GM23338 (cell line): ENCODE measurements around the gene ADAMTS17. TPM values are rescaled to one million over a fixed set of nuclear protein-coding genes. Genes with fewer than 3 reads are reported as not detected.

ENCODE experiments used
- ATAC-seq: fragments of 200-7000 bp; cut with Tn5 transposase; 3 replicates; pipeline ENCODE4 v1.9.1; 2020
- DNase-seq: peaks from one replicate; pipeline ENCODE4 v3.0.0-alpha.2; 2015; ENCODE audit warnings: low spot score
- H2AFZ ChIP-seq: fragments of 200-600 bp; sonication (generic); 2 replicates; pipeline ENCODE4 v1.8.0; 2016; ENCODE audit warnings: antibody characterized with exemption, mild to moderate bottlenecking, moderate library complexity
- H3F3A ChIP-seq: fragments of 200-600 bp; sonication (generic); replicated peaks from 2 replicates; pipeline ENCODE4 v1.8.0; 2017; ENCODE audit warnings: antibody characterized with exemption, mixed run types, low read depth
- H3K27ac ChIP-seq: fragments of 200-600 bp; sonication (generic); 2 replicates; pipeline ENCODE4 v1.6.1; 2016; ENCODE audit warnings: low read depth
- H3K27me3 ChIP-seq: fragments of 200-600 bp; sonication (generic); 2 replicates; pipeline ENCODE4 v1.8.0; 2016; ENCODE audit warnings: mild to moderate bottlenecking, mixed run types, moderate library complexity; ENCODE audit not compliant: insufficient read depth
- H3K36me3 ChIP-seq: fragments of 200-600 bp; sonication (generic); 2 replicates; pipeline ENCODE4 v1.8.0; 2016; ENCODE audit warnings: mild to moderate bottlenecking; ENCODE audit not compliant: insufficient read depth
- H3K4me1 ChIP-seq: fragments of 200-600 bp; sonication (generic); 2 replicates; pipeline ENCODE4 v1.8.0; 2016; ENCODE audit warnings: mild to moderate bottlenecking, moderate library complexity; ENCODE audit not compliant: insufficient read depth
- H3K4me2 ChIP-seq: fragments of 200-600 bp; sonication (generic); 2 replicates; pipeline ENCODE4 v1.7.1; 2017; ENCODE audit warnings: mixed run types
- H3K4me3 ChIP-seq: fragments of 200-600 bp; sonication (generic); 2 replicates; pipeline ENCODE4 v1.6.1; 2016; ENCODE audit warnings: mixed run types
- H3K79me2 ChIP-seq: fragments of 200-600 bp; sonication (generic); replicated peaks from 2 replicates; pipeline ENCODE4 v1.8.0; 2017; ENCODE audit warnings: mild to moderate bottlenecking; ENCODE audit not compliant: insufficient read depth
- H3K9me2 ChIP-seq: fragments of 200-600 bp; sonication (generic); 2 replicates; pipeline ENCODE4 v1.8.0; 2017; ENCODE audit not compliant: insufficient read depth
- H4K20me1 ChIP-seq: fragments of 200-600 bp; sonication (generic); replicated peaks from 2 replicates; pipeline ENCODE4 v1.8.0; 2017; ENCODE audit warnings: mild to moderate bottlenecking; ENCODE audit not compliant: insufficient read depth
- H3K27ac Mint-ChIP-seq: 2 replicates; pipeline ENCODE4 v1.8.0; 2020; ENCODE audit warnings: inconsistent platforms, mild to moderate bottlenecking, moderate library complexity, mixed read lengths
- H3K27me3 Mint-ChIP-seq: 3 replicates; pipeline ENCODE4 v1.8.0; 2022; ENCODE audit warnings: low read depth, mild to moderate bottlenecking, moderate library complexity, mixed read lengths, inconsistent platforms; ENCODE audit not compliant: insufficient read depth, poor library complexity
- H3K36me3 Mint-ChIP-seq: 3 replicates; pipeline ENCODE4 v1.8.0; 2021; ENCODE audit warnings: low read depth, mild to moderate bottlenecking, inconsistent platforms, moderate library complexity, mixed read lengths
- H3K4me1 Mint-ChIP-seq: 3 replicates; pipeline ENCODE4 v1.8.0; 2020; ENCODE audit warnings: mild to moderate bottlenecking, inconsistent platforms, mixed read lengths
- H3K4me3 Mint-ChIP-seq: 3 replicates; pipeline ENCODE4 v1.8.0; 2021; ENCODE audit warnings: moderate library complexity, mild to moderate bottlenecking, inconsistent platforms, mixed read lengths
- H3K9me3 Mint-ChIP-seq: 3 replicates; pipeline ENCODE4 v1.8.0; 2020; ENCODE audit warnings: moderate library complexity, mild to moderate bottlenecking, inconsistent platforms, mixed read lengths
- CREB1 ChIP-seq: fragments of 250-450 bp; sonication (Bioruptor Pico); IDR thresholded peaks from 2 replicates; pipeline ENCODE4 v1.5.0; 2020; ENCODE audit warnings: low read depth, mild to moderate bottlenecking, moderate library complexity
- EZH2 ChIP-seq: fragments of 200-600 bp; sonication (generic); IDR thresholded peaks from one replicate; pipeline ENCODE4 v1.8.0; 2017; ENCODE audit warnings: antibody characterized with exemption, mild to moderate bottlenecking, low read depth; ENCODE audit not compliant: unreplicated experiment
- EZH2phosphoT487 ChIP-seq: fragments of 200-600 bp; sonication (generic); IDR thresholded peaks from one replicate; pipeline ENCODE4 v1.8.1; 2018; ENCODE audit warnings: antibody characterized with exemption; ENCODE audit not compliant: unreplicated experiment
- NANOG ChIP-seq: IDR thresholded peaks from 2 replicates; pipeline ENCODE4 v1.6.1; 2016; ENCODE audit warnings: antibody characterized with exemption, borderline replicate concordance
- POLR2AphosphoS5 ChIP-seq: IDR thresholded peaks from 2 replicates; pipeline ENCODE4 v1.6.1; 2016; ENCODE audit warnings: antibody characterized with exemption, low read depth
- STAT1 ChIP-seq: IDR thresholded peaks from one replicate; pipeline ENCODE4 v1.6.1; 2016; ENCODE audit warnings: antibody characterized with exemption; ENCODE audit not compliant: unreplicated experiment
- ZNF114 ChIP-seq: fragments of 250-450 bp; sonication (Bioruptor Pico); IDR thresholded peaks from 2 replicates; pipeline ENCODE4 v1.5.0; 2020; ENCODE audit warnings: mild to moderate bottlenecking, moderate library complexity
- ZNF331 ChIP-seq: fragments of 250-450 bp; sonication (Bioruptor Pico); IDR thresholded peaks from 2 replicates; pipeline ENCODE4 v1.5.0; 2020; ENCODE audit warnings: low read depth, mild to moderate bottlenecking, moderate library complexity
- polyA plus RNA-seq: library from polyadenylated mRNA; unstranded; fragments of >200 nt; fragmentation: Nextera tagmentation; extraction: Ambion mirVana; gene quantifications from 2 replicates; pipeline ENCODE4 v1.2.1, GENCODE V29; 2016
- total RNA-seq: library from RNA; depleted of rRNA; stranded (reverse); fragments of >200 nt; shearing (Covaris generic); gene quantifications from 2 replicates; pipeline ENCODE4 v1.2.3, GENCODE V29; 2014
- TF ChIP-seq, protein P1 (sequence below), 2 experiments: fragments of 200-600 bp in 1 of 2; sonication (generic) in 1 of 2; conservative IDR thresholded peaks; 2 replicates each; pipeline versions ENCODE4 v1.5.1 to v1.6.1; 2016 to 2017; ENCODE audit warnings: antibody characterized with exemption in 2 of 2, low read depth in 2 of 2, mild to moderate bottlenecking in 2 of 2, moderate library complexity in 1 of 2
- TF ChIP-seq, protein P2 (sequence below): fragments of 250-450 bp; sonication (Bioruptor Pico); IDR thresholded peaks from 2 replicates; pipeline ENCODE4 v1.5.0; 2020; ENCODE audit warnings: mild to moderate bottlenecking, moderate library complexity
- TF ChIP-seq, protein P3 (sequence below): IDR thresholded peaks from 2 replicates; pipeline ENCODE4 v1.6.1; 2016; ENCODE audit warnings: antibody characterized with exemption

Gene ADAMTS17
- total and polyA plus RNA-seq, 2 experiments from 2014 or later = 0.60 to 3.8 TPM

DNA sequence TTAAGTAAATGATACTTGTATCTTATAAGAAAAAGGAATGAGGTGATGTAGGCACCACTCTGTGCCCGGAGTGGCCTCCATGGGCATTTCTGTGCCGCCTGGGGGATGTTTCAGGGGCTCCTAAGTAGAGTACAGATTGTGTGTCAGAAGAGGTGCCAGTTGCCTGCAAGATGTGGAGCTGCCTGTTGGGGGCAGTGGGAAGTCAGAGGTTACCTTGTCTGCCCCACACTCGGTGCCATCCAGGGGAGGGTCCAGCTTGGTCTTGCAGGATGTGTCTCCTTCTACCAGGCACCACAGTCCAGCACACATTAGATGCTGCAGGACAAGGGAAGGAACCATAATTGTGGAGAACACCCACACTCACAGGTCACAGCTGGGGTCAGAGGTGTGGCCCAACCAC, 208.8 kb downstream of the ADAMTS17 start:
- no peaks in the 10 kb centered on the region for H4K20me1 ChIP-seq
- no peaks in the 10 kb centered on the region for H3K4me1 ChIP-seq
- no peak overlapping the region for H3K4me3 ChIP-seq
- no peak overlapping the region for H3K4me2 ChIP-seq
- TF ChIP-seq, protein P1, sequence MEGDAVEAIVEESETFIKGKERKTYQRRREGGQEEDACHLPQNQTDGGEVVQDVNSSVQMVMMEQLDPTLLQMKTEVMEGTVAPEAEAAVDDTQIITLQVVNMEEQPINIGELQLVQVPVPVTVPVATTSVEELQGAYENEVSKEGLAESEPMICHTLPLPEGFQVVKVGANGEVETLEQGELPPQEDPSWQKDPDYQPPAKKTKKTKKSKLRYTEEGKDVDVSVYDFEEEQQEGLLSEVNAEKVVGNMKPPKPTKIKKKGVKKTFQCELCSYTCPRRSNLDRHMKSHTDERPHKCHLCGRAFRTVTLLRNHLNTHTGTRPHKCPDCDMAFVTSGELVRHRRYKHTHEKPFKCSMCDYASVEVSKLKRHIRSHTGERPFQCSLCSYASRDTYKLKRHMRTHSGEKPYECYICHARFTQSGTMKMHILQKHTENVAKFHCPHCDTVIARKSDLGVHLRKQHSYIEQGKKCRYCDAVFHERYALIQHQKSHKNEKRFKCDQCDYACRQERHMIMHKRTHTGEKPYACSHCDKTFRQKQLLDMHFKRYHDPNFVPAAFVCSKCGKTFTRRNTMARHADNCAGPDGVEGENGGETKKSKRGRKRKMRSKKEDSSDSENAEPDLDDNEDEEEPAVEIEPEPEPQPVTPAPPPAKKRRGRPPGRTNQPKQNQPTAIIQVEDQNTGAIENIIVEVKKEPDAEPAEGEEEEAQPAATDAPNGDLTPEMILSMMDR (conservative IDR thresholded peaks at IDR 0.05; ENCODE audit: low read depth in 2 of 2) = peak; percentile 24 to 59
- no peak for TF ChIP-seq EZH2
- H3K36me3 ChIP-seq = no peaks in the 10 kb centered on the region
- no peaks in the 10 kb centered on the region for H3K27me3 ChIP-seq
- Mint-ChIP-seq H3K4me1 (no peaks in the 10 kb centered on the region; the same call in 2 of the 3 replicates), H3K27me3 (peaks cover 2% of the 10 kb centered on the region), H3K36me3 (no peaks in the 10 kb centered on the region), H3K27ac (no peak overlapping the region), H3K4me3 (no peak overlapping the region), H3K9me3 (no peaks in the 10 kb centered on the region)
- ATAC-seq (peak; percentile 91), DNase-seq (peak; percentile 37)
- H2AFZ ChIP-seq = no peak overlapping the region
- H3F3A ChIP-seq = no peaks in the 10 kb centered on the region
- H3K79me2 ChIP-seq = no peaks in the 10 kb centered on the region
- H3K9me2 ChIP-seq = peaks cover 6% of the 10 kb centered on the region; the same call in 1 of the 2 replicates
- no peak overlapping the region for H3K27ac ChIP-seq

DNA sequence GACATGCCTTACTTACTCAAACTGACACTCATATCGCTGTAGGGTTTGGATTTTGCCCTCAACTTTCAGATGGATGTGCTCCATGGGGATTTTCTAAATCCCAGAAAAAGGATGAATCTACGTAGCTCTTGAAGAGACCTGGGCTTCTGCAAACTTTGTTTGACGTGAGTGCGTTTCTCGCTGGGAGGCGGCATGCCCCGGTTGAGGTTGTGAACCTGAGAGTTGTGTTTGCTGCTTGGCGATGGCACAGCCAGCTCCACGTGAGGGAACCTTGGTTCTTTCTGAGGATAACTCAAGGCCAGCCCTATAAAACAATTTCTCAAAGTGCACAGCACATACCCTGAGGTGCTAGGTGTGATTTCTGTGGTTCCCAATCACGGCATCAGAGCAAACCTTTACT, 209.5 kb downstream of the ADAMTS17 start:
- Mint-ChIP-seq H3K36me3 (no peaks in the 10 kb centered on the region), H3K27me3 (peaks cover 2% of the 10 kb centered on the region), H3K27ac (no peak overlapping the region), H3K4me1 (no peaks in the 10 kb centered on the region; the same call in 2 of the 3 replicates), H3K9me3 (no peaks in the 10 kb centered on the region), H3K4me3 (no peak overlapping the region)
- Histone ChIP-seq H3K4me2 (no peak overlapping the region), H3K36me3 (no peaks in the 10 kb centered on the region), H3F3A (no peaks in the 10 kb centered on the region), H3K79me2 (no peaks in the 10 kb centered on the region), H2AFZ (no peak overlapping the region), H3K4me1 (no peaks in the 10 kb centered on the region), H3K27ac (no peak overlapping the region), H3K27me3 (no peaks in the 10 kb centered on the region), H4K20me1 (no peaks in the 10 kb centered on the region), H3K9me2 (peaks cover 6% of the 10 kb centered on the region; the same call in 1 of the 2 replicates), H3K4me3 (no peak overlapping the region)
- no peak for DNase-seq
- no peak for ATAC-seq
- TF ChIP-seq NANOG = no peak
- TF ChIP-seq, protein P2, sequence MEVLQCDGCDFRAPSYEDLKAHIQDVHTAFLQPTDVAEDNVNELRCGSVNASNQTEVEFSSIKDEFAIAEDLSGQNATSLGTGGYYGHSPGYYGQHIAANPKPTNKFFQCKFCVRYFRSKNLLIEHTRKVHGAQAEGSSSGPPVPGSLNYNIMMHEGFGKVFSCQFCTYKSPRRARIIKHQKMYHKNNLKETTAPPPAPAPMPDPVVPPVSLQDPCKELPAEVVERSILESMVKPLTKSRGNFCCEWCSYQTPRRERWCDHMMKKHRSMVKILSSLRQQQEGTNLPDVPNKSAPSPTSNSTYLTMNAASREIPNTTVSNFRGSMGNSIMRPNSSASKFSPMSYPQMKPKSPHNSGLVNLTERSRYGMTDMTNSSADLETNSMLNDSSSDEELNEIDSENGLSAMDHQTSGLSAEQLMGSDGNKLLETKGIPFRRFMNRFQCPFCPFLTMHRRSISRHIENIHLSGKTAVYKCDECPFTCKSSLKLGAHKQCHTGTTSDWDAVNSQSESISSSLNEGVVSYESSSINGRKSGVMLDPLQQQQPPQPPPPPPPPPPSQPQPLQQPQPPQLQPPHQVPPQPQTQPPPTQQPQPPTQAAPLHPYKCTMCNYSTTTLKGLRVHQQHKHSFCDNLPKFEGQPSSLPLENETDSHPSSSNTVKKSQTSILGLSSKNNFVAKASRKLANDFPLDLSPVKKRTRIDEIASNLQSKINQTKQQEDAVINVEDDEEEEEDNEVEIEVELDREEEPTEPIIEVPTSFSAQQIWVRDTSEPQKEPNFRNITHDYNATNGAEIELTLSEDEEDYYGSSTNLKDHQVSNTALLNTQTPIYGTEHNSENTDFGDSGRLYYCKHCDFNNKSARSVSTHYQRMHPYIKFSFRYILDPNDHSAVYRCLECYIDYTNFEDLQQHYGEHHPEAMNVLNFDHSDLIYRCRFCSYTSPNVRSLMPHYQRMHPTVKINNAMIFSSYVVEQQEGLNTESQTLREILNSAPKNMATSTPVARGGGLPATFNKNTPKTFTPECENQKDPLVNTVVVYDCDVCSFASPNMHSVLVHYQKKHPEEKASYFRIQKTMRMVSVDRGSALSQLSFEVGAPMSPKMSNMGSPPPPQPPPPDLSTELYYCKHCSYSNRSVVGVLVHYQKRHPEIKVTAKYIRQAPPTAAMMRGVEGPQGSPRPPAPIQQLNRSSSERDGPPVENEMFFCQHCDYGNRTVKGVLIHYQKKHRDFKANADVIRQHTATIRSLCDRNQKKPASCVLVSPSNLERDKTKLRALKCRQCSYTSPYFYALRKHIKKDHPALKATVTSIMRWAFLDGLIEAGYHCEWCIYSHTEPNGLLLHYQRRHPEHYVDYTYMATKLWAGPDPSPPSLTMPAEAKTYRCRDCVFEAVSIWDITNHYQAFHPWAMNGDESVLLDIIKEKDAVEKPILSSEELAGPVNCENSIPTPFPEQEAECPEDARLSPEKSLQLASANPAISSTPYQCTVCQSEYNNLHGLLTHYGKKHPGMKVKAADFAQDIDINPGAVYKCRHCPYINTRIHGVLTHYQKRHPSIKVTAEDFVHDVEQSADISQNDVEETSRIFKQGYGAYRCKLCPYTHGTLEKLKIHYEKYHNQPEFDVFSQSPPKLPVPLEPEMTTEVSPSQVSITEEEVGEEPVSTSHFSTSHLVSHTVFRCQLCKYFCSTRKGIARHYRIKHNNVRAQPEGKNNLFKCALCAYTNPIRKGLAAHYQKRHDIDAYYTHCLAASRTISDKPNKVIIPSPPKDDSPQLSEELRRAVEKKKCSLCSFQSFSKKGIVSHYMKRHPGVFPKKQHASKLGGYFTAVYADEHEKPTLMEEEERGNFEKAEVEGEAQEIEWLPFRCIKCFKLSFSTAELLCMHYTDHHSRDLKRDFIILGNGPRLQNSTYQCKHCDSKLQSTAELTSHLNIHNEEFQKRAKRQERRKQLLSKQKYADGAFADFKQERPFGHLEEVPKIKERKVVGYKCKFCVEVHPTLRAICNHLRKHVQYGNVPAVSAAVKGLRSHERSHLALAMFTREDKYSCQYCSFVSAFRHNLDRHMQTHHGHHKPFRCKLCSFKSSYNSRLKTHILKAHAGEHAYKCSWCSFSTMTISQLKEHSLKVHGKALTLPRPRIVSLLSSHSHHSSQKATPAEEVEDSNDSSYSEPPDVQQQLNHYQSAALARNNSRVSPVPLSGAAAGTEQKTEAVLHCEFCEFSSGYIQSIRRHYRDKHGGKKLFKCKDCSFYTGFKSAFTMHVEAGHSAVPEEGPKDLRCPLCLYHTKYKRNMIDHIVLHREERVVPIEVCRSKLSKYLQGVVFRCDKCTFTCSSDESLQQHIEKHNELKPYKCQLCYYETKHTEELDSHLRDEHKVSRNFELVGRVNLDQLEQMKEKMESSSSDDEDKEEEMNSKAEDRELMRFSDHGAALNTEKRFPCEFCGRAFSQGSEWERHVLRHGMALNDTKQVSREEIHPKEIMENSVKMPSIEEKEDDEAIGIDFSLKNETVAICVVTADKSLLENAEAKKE (CRISPR knock-in tag) = no peak
- no peak for TF ChIP-seq ZNF331 (CRISPR knock-in tag)
- no peak for TF ChIP-seq STAT1
- no peak for TF ChIP-seq EZH2phosphoT487
- no peak for TF ChIP-seq CREB1
- TF ChIP-seq, protein P1 (conservative IDR thresholded peaks at IDR 0.05; ENCODE audit: low read depth in 2 of 2) = no peak
- TF ChIP-seq, protein P3, sequence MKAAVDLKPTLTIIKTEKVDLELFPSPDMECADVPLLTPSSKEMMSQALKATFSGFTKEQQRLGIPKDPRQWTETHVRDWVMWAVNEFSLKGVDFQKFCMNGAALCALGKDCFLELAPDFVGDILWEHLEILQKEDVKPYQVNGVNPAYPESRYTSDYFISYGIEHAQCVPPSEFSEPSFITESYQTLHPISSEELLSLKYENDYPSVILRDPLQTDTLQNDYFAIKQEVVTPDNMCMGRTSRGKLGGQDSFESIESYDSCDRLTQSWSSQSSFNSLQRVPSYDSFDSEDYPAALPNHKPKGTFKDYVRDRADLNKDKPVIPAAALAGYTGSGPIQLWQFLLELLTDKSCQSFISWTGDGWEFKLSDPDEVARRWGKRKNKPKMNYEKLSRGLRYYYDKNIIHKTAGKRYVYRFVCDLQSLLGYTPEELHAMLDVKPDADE = no peak
- TF ChIP-seq EZH2 = no peak
- no peak for TF ChIP-seq POLR2AphosphoS5
- no peak for TF ChIP-seq ZNF114 (CRISPR knock-in tag)
